GM21723 (cell line): ENCODE results near the gene COL18A1.

Experiments used
- ATAC-seq: cut with Tn5 transposase; IDR thresholded peaks from one replicate; pipeline ENCODE4 v1.9.1; 2021; ENCODE audit warnings: mild to moderate bottlenecking, moderate library complexity; ENCODE audit not compliant: unreplicated experiment

The COL18A1 gene

GRCh38 chr21:45396620-45396995 is 8.4 kb upstream of the COL18A1 start:
- ATAC-seq: no peak

- no peak for ATAC-seq
Observed at GRCh38 chr21:45397381-45397780, 7.6 kb upstream of the COL18A1 start.

GRCh38 chr21:45401054-45401518 is 3.9 kb upstream of the COL18A1 start:
- ATAC-seq: no peak

GRCh38 chr21:45401916-45402900 is 2.8 kb upstream of the COL18A1 start:
- ATAC-seq: no peak

GRCh38 chr21:45403133-45403824 is 1.7 kb upstream of the COL18A1 start:
- no peak for ATAC-seq

- ATAC-seq: no peak
Observed at GRCh38 chr21:45403825-45404729, 888 bp upstream of the COL18A1 start.

- ATAC-seq: no peak
Observed at GRCh38 chr21:45405271-45405818, 380 bp downstream of the COL18A1 start.

GRCh38 chr21:45405819-45406762 is 1.1 kb downstream of the COL18A1 start:
- ATAC-seq: no peak

GRCh38 chr21:45406801-45407628 is 2.0 kb downstream of the COL18A1 start:
- ATAC-seq: no peak

GRCh38 chr21:45407629-45408247 is 2.8 kb downstream of the COL18A1 start:
- no peak for ATAC-seq

GRCh38 chr21:45408271-45408791 is 3.4 kb downstream of the COL18A1 start:
- ATAC-seq: no peak

GRCh38 chr21:45408801-45409261 is 3.9 kb downstream of the COL18A1 start:
- no peak for ATAC-seq

GRCh38 chr21:45409466-45410150 is 4.6 kb downstream of the COL18A1 start:
- no peak for ATAC-seq

GRCh38 chr21:45410151-45410864 is 5.3 kb downstream of the COL18A1 start:
- ATAC-seq: no peak

- ATAC-seq: no peak
Observed at GRCh38 chr21:45410865-45411809, 6.2 kb downstream of the COL18A1 start.
